NCI-H2196 treated with DMSO at 0.1 percent for 48 hours (cell line): ENCODE data around the gene AHDC1.
A peak's percentile ranks its signal among the peaks of the same experiment; 100 is the strongest.
"Not testable (repeated sequence)": the region's sequence is repeated elsewhere in the genome, so short reads cannot be mapped to it uniquely, and the experiment has no call there.

Experiments used
- DNase-seq: peaks from one replicate; lab custom pipeline; 2025; ENCODE audit not compliant: unreplicated experiment; lab: John Stamatoyannopoulos, UW

Gene AHDC1

DNA sequence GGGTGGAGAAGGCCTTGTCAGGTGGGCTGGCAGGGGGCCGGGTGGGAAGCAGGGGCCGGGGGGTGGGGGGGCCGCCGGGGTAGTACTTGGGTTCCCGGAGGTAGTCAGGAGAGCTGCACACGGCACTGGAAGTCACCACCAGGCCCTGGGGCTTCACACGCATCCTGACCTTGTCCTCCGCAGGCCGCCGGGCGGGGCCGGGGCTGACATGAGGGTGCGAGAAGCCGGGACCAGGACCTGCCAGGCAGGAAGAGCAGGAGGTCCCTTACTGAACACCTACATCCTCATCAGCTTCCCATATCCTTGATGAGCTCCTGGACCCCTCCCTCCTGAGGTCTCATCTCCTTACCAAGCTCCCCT lies 52.0 kb downstream of the AHDC1 start:
- DNase-seq, result no peak

DNA sequence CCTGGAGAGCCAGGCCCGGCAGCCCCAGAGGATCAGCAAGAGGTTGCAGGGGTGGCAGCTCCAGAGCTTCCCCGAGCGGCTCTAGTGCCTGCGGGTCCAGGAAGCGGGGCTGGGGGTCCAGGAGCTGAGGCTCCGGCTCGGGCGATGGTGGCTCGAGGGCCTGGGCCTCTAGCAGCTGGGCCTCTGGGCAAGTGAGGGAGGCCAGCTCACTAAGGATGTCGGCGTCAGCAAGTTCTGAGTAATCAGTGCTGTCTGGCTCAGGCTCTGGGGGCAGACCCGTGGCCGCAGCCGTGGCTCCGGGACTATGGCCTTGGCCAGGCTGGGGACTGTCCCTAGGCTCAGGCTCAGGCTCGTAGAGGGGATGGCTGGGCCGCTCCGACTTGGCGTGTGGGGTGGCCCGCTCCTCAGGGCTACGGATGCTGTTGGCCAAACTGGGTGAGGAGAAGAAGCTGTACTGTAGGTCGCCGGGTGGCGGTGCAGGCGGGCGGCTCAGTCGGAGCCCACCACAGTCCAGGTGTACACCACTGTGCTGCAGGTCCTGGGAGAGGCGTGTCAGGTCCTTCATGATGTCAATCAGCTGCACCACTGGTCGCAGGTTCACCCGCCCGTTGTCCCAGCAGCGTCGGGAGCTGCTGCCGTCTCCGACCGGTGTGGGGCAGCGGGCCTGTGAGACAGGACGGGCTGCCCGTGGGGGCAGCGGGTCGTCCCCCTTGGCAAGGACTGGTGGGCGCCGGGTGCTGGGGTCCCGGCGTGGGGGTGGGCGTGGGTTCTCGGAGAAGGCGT lies 52.6 kb downstream of the AHDC1 start:
- no peak for DNase-seq

DNA sequence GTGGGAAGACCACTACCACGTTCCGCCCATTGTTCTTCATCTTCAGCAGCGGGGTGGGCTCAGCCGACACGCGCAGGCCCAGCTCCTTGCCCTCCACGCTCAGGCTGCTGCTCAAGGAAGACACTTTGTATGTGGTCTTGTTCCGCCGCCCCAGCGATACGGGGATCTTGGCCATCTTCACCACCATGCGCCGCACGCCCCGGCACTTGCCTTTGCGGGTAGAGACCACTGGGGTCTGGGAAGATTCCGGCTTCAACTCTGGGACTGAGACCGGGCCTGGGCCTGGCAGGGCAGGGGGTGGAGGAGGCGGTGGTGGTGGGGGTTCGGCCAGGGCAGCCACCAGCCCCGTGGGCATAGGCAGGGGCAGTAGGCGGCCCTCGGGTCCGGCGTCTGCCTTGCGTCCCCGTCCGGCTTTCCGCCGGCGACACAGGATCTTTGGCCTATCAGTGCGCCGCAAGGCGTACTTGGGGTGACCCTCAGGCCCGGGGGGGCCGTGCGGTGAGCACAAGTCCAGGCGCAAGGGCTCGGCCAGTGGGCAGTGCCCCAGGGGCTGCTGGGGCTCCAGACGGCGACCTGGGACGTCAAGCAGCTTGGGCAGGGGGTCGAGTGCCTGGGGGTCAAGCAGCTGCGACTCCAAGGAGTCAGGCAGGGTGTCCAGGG lies 53.3 kb downstream of the AHDC1 start:
- no peak for DNase-seq

- no peak for DNase-seq
Observed at GRCh38 chr1:27549807-27550408, 54.0 kb downstream of the AHDC1 start.

DNA sequence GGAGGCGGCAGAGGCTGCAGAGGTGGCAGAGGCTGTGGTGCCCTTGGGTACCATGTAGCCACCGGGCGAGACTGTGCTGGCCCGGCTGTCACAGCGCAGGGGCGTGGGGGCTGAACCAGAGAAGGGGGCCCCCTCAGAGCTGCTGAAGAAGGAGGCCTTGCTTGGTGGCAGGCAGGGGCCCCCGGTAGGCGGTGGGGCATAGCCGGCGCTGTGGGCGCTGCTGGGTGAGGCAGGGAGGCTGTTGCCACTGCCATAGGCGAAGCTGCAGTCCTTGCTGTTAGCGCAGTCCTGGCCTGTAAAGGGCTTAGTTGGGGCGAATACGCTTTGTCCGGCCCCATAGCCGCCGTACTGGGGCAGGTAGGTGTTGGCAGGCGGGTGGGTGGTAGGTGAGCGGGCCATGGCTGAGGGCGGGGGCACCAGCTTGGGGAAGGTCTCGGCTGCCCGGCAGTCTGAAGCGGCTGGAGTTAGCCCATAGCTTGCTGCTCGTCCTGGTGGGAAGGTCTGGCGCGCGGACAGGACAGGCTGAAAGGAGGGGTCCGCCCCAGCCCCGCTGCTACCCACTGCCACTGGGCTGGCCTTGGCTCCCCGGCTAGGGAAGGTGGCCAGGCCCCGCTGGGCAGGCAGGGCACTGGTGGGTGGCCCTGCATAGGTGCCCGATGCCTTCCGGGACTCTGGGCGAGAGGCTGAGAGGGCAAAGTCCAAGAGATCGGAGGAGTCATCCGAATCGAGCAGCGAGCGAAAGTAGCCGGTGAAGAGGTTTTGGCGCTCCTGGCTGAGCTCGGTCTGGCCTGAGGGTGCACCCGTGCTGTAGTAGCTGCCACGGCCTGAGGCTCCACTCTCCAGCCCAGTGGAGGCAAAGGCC lies 54.9 kb downstream of the AHDC1 start:
- DNase-seq, result no peak

DNA sequence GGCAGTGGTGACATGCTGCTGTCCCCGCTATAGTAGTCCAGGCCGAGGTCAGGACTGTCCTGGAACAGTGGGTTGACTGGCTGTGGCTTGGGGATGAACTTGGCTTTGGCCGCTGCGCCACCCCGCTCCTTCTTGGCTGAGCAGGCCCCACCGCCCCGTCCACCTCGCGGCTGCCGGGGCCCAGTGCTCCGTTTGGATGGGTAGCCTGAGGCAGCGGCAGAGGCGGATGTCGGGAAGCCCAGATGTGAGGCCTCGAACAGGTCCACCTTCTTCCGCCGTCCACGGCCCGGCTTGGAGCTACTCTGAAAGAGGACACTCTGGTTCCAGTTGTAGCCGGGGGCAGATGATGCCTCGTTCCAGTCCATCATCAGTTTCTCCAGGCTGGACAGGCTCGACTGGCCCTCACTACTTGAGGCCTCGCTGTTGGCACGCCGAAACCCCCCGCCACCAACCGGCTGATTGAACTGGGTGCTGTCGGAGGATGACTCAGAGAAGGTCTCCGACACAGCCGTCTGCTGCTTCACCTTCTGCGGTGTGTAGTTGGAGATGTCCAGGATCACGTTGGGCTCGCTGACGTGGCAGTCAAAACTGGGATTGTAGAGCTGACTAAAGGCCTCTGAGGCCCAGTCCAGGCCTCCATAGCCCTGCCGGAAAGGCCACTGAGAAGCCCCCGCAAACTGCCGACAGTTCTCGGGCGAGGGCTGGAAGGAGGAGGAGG lies 55.6 kb downstream of the AHDC1 start:
- DNase-seq, result no peak

DNA sequence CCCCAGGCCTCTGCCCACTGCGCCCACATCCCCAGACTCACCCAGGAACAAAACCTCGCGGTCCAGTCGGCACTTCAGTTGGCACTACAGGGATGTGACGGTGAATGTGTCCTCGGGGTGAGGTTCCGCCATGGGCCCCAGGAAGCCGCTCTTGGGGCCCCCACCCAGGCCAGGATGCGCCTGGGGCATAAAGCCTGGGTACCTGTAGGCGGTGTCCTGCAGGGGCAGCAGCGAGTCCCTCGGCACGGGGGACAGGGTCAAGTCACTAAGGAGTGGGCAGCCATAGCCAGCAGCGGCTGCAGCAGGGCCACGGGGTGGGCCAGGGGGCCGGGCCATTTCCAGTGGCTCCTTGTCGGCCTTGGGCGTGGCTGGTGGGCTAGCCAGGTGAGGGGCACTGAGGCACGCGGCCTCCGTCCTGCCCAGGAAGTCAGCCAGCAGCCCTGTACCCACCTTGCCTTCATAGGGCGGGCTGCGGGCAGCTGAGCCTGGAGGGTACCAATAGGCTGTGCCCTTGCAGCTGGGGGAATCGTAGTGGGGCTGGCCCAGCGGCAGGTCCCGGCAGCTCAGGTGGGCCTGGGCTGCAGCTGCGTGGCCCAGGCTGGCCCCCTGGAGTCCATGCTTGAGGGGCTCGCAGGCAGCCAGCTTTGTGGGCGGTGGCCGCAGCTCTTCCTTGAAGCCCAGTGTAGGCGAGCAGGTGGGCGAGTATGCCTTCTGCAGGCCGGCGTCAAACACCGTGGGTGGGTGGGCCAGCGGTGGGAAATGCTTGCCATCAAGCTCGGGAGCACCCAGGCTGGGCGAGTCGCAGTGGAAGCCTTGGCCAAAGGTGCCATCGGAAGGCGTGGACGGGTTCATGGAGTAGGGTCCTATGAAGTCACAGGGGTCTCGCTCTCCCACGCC lies 56.5 kb downstream of the AHDC1 start:
- no peak for DNase-seq

DNA sequence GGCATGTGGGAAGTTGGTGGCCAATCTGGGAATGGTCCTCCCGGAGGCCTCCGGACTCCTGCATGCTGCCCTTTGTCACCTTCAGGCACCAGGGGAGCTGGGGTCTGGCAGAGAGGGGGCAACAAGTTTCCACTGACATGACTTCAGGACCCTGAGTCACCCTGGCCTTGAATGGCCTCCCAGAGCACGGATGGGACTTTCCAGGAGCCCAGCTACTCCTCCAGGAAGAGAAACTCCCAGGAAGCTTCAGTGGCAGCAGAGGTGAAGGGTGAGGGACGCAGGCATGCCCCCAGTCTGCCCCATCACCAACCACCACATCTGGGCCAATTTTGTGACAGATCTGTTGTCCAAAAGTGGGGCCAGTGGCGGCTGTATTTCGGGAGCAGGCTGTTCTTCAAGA lies 58.1 kb downstream of the AHDC1 start:
- no peak for DNase-seq

GRCh38 chr1:27545271-27545670 lies 58.7 kb downstream of the AHDC1 start:
- no peak for DNase-seq

DNA sequence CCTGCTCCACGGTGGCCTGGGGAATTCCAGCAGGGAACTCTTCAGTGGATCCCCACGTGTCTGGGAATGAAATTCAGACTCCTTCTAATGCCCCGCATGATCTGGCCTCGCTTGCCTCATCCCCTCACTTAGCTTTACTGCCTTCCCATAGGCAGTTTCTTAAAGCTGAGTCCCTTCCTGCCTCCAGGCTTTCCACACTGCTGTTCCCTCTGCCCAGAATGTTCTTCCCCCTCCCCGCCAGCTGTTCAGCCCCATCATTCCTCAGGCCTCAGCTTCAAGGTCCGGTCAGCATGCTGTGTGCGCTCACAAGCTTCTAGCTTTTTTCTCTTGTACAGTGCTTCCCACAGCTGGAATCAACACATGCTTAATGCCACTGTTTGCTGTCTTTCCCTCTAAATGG lies 59.1 kb downstream of the AHDC1 start:
- DNase-seq, result no peak

- no peak for DNase-seq
Observed at GRCh38 chr1:27543284-27543683, 60.7 kb downstream of the AHDC1 start.

- peak; percentile 96 for DNase-seq
Observed at GRCh38 chr1:27542463-27543273, 61.3 kb downstream of the AHDC1 start.

GRCh38 chr1:27539901-27540861 lies 63.8 kb downstream of the AHDC1 start:
- DNase-seq, result no peak

- DNase-seq, result no peak
Observed at GRCh38 chr1:27538793-27539192, 65.2 kb downstream of the AHDC1 start.

- not testable (repeated sequence) for DNase-seq
Observed at GRCh38 chr1:27538305-27538676, 65.7 kb downstream of the AHDC1 start.

GRCh38 chr1:27536767-27537166 lies 67.2 kb downstream of the AHDC1 start:
- DNase-seq, result peak; percentile 81

DNA sequence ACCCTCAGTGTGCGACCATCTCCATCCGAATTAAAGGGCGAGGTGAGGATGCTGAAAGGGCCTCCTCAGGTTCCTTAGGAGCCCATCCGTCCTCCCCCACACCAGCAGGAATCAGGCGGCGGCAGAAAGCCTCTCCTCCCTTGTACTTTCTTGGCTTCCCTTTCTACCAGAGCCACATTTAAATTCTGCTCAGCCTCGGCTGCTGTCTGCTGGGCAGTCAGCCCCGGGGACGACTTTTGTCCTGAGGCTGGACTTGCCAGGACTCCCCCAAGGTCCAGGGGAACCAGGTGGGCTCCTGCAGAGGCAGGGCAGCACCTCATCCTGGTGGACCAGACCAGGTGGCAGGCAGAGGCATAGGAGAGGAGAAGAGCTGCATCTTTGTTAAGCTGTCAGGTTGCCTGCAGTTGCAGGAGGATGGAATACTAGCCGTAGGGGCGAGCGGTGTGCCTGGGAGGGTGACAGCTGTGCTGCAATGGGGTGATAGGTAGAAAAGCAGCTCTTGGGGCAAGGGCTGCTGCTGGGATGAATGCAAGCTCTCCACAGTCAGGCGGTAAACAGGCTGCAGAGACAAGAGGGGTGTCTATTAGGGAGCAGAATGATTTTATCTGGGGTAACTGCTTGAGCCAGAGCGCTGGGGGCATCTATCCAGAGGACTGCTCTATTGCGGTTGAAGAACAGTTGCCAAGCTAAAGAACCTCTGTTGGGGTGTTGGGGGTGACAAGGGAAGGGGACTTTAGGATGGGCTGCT lies 67.8 kb downstream of the AHDC1 start:
- no peak for DNase-seq
